CD1c-positive myeloid dendritic cell (primary cell): ENCODE data around the gene VSTM2A.
"Not testable (repeated sequence)": the region's sequence is repeated elsewhere in the genome, so short reads cannot be mapped to it uniquely, and the experiment has no call there.

Experiments
- DNase-seq: peaks from one replicate; pipeline ENCODE4 v3.0.0-alpha.2; 2016; ENCODE audit errors: extremely low spot score

VSTM2A gene, protein sequence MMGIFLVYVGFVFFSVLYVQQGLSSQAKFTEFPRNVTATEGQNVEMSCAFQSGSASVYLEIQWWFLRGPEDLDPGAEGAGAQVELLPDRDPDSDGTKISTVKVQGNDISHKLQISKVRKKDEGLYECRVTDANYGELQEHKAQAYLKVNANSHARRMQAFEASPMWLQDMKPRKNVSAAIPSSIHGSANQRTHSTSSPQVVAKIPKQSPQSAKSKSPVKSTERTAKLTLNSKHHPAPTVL

DNA sequence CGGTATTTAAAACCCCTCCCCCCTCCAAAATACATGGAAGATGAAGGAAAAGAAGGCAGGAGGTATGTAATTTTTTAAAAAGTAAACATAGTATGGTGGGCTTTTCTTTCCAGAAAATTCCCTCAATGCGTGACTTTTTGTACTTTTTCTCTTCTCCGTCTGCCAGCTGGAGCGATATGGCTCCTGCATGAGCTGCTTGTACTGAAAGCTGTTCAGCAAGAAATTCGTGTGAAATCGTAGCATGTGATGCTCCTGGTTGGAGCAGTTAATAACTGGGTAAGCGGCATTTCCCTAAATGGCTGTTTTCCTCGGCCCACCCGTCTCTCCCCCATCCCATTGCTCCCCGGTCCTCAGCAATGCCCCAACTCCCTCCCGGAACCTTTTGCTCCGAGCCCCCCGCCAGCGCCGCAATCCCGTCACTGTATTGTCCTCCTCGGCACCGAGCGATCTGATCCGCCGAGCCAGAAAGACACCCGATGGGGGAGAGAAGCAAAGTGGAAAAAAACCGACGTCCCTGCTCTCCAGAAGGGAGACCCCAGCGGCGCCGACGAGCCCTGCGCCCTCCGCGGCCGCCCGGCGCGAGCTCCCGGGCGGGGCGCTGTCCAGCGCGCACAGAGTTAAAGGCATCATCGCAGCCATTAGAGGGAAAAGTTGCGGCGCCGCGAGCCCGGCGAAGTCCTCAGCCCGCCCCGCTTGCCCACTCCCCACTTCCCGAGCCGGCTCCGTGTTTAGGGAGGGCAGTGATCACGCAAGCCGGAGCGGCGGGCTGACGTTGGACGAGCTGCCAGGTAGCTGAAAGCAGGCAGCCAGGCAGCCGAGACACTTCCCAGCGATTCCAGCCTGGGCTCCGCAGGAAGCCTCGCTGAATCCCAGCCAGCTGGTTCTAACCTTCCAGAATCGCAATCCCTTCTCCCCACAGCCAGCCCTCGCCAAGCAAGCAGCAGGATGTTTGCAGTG, at the start of gene VSTM2A:
Gene VSTM2A (plus strand): TSS at position 707 of the 957 bp plus-strand sequence. CDS start 356 bp downstream, outside the sequence.
- no peak for DNase-seq

DNA sequence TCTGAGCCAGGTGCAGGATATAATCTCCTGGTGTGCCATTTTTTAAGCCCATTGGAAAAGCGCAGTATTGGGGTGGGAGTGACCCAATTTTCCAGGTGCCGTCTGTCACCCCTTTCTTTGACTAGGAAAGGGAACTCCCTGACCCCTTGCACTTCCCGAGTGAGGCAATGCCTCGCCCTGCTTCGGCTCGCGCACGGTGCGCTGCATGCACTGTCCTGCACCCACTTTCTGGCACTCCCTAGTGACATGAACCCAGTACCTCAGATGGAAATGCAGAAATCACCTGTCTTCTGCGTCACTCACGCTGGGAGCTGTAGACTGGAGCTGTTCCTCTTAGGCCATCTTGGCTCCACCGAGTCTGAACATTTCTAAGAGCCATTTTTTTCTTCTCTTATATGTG, 37.6 kb upstream of the VSTM2A start:
- not testable (repeated sequence) for DNase-seq

DNA sequence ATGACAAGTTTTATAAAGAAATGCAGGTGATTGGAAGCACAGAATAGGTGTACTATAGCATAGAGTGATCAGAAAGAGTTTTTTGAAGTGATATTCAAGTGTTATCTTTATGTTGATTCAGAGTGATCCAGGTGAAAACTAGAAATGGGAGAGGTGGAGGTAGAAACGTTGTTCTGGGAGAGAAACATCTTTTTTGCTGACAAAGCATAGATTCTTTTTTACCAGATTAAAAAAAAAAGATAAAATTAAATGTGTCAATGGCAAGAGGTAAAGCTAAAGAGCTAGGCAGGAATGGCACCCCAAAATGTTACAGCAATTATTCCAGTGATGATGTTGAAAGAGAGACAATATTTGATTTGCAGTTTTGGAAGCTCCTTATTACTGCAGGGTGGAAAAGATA, 12.6 kb upstream of the VSTM2A start:
- DNase-seq = no peak

DNA sequence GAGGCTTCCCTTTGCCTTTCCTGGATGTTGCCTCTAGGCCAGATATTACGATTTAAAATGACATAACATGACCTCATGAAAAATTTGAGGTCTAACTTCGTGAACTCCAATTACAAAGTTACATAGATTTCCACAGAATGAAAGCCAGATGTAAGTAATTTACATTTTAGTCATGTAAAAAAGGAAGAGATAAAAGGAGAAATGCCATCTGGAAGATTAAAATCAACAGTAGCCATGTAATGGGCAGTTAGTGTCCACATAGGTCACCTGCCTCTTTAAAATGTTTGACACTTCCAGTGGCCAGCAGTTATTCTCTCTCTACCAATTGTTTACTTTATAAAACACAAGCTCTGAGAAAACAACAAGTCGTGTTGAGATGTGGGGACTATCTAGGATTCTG, 4.1 kb upstream of the VSTM2A start:
- DNase-seq = no peak

DNA sequence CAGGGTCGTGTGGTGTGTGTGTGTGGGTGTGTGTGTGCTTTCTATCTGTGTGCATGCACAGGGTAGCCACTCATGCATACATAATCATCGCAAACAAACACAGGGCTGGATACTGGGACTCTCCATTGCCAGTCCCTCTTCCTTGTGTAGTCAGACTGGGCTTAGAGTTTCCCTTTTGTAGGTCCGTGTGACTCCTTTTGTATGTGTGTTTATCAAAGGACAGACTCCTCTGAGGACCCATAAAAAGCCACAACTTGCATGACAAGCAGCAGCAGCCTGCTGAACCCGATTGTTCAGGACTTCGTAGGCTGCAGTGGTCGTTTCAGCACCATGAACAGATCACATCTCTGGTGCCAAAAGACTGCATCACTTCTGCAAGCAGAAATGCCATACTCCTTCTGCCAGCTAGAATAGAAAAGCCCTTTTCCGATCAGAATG, 895 bp downstream of the VSTM2A start:
- DNase-seq = no peak

DNA sequence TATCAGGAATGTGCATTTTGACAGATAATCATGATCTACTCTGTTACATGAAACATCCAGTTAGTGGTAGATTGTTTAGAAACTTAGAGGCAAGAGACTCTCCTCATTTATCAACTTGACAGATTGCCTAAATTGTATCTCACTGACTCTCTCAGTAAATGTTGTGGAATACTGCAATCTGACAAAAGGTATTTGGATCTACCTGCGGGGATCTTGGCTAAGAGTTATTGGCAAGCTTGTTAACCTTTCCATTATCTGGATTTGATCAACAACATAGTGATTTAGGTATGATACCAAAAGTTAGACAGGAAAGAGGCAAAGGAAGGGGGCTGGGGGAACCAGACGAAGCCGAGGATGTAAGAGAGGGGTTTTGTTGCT, 2.0 kb downstream of the VSTM2A start:
- DNase-seq = no peak

DNA sequence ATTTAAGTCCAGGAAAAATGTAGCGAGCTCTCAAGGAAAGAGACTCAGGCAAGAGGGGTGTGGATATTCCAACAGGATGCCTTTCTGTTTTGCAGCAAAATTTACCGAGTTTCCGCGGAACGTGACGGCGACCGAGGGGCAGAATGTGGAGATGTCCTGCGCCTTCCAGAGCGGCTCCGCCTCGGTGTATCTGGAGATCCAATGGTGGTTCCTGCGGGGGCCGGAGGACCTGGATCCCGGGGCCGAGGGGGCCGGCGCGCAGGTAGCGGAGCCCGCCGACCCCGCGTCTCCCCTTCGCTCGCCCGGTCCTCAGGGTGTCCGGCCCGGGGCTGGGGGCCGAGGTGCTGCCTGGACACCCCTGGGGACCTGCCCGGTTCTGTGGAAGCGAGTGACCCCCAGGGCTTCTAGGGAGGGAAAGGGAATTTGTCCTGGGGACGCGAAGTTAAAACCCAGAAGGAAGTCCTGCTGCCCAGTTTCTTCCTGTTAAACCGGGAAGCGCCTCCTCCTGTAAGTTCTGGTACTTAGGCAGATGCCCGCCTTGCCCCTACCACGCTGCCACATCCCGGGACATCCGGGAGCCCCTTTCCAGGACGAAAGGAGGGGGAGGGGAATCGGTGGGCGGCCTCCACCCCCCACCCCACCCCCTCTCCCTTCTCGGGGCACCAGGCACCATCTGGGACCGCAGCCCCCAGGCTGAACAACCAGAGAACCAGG, 2.5 kb downstream of the VSTM2A start:
- no peak for DNase-seq

DNA sequence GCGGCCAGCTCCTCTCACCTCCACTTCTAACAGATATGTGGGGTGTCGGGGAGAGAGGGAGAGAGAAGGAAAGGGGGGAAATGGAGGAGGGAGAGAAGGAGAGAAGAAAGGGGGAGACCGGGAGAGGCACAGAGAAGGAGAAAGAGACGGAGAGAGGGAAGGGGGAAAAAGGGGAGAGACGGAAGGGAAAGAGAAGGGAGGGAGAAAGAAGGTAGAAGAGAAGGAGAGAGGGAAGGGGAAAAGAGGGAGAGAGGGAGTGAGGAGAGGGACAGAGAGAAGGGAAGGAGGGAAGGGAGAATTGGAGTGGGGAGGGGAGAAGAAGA, 3.0 kb downstream of the VSTM2A start:
- no peak for DNase-seq

DNA sequence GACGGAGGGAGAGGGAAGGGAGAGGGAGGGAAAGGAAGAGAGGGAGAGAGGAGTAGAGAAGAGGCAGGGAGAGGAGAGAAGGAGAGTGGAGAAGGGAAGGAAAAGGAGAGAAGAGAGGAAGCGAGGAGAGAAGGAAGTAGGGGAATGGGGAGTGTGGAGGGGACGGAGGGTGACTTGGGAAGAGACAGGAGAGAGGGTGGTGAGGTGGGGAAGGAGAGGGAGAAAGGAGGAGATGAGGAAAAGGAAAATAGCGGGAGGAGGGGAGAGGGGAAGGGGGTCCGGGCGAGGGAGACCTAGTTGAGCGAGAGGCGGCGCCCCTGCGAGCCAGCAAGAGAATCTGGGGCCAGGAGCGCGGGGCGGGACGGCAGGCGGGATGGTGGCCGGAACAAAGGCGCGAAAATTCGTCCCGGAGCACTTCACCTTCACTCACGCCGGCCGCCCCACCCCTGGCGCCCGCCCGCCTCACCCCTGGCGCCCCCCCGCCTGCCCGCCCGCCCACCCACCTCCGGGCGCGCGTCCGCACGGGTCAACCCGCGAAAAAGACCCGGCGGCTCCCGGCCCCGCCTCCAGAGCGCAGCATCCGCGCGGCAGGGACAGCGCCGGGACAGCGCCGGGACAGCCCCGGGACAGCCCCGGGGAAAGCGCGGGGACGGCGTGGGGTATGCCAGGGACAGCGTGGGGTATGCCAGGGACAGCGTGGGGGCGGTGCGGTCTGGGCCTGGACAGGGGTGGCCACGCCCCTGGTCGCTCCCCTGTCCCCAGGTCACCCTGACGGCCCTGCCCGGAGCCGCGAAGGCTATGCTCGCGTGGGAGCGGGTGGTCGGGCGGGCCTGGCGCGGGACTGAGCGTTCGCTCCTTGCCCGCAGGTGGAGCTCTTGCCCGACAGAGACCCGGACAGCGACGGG, 4.2 kb downstream of the VSTM2A start:
- no peak for DNase-seq

DNA sequence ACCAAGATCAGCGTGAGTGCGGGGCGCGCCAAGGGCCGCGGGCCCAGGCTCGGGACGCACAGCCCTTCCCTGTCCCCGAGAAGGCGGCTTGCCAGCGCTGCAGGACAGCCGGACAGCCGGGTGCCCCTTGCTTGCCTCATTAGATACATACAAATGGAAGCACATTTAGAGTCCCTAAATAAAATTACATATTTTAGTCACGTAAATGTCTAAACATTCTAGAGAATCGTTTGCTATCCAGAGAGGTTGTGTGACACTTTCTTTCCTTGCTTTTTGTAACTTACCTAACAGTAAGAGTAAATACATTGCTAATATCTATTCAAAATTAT, 4.8 kb downstream of the VSTM2A start:
- DNase-seq = no peak

DNA sequence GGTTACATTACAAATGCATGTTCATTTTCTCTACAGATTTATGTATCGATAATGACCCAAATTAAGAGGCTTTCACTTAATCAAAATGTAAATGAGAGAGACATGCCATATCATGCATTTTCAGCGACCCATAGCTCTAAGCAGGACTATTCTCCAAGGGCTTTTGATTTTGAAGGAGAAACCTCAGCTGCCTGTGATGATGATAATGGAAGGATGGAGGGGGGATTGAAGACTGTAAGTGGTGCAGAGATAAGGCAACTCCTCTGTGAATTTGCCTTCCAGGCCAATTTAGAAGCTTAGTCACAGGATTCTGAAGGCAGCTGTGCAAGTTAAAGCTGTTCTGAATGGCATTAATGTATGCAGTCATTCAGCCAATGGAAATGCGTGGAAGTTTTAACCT, 8.3 kb downstream of the VSTM2A start:
- DNase-seq = no peak

DNA sequence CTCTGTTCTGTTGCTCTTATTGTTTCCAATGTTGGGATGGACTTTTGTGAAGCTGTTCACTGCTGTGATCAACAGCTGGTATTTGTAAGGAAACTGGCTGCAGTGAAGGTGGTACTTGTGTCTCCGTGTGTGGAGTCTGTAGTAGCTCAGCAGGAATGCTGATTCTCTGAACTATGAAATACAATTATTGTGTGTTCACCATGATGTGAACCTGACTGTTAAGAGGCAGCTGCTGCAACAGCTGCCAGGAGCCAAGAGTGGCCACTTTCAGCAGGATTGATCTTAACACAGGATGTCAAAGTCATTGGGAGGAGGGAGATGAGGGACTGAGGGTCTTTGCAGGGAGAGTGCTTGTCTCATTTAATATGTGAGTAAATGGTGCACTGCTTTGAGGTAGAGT, 13.9 kb downstream of the VSTM2A start:
- DNase-seq = no peak

DNA sequence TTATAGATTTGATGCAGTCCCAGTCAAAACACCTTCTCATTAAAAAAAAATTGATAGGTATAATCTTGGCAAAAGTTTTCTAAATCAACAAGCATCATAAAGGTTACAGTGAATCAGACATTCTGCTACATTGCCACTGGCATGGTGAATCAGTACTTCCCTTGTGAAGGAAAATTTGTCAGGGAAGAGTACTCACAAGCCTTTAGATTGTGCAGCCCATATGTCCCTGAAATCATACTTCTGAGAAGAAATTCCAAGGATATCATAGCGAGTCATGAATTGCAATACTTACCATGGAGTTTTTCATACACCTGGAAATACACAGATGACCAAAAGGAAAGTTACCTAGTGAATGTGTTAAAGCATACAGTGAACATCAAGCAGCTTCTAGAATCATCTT, 17.2 kb downstream of the VSTM2A start:
- DNase-seq = no peak

DNA sequence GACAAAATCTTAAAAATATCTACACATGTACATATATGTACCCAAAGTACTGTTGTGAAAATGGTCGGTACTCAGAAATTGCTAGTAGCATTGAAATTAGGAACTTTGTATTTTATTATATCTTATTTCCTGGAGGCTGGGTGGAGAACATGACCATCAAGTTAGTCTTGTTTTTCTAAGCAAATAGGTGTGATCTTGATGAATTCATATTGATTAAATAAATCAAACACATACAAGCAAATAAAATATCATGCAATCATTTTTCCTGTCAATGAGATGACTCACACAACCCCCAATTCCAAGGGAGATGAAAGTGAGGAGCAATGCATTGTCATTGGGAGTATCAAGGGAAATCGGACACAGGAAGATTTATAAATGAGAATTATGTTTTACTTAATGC, 18.0 kb downstream of the VSTM2A start:
- DNase-seq = no peak

DNA sequence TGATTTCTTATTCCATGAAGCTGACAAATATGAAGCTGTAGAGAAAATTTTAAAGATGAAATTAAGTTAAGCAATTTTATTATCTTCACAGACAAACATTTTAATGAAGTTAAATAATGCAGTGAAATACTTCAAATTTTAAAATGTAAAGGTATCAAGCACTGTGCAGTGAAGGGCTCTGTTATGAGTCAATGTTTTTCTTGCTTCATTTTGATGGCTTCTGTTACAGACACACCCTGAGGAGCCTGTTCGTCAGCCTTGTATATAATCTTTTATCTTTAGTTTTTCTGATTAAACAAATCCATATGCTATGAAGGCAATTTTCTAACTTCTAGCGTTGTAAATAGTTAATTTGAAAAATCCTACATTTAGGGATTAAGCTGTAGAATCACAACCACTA, 18.5 kb downstream of the VSTM2A start:
- DNase-seq = no peak

DNA sequence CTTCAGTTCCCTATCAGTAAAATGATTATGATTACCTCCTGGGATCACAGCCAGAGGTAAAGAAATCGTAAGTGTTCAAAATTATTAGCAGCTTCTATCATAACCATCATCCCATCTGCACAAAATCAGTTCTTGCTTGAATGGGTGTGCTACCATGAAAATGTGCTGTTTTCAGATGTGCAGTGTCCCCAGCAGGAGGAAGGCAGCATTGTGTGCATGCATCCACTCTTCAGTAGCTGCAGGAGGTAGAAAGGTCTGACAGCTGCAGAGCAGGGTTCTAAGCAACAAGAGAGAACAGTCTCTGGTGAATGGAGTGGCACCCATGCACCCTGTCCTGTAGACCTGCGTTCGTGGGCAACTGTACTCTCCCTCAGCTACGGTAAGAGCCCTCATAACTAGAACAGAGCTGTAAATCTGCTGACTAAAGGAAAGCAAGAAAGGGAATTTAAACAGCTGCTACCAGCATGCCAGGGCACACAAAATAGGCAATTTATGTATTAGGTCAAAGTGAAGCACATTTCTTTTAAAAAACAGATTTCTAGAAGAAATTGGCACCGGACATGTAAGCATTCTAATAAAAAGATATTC, 21.2 kb downstream of the VSTM2A start:
- no peak for DNase-seq

DNA sequence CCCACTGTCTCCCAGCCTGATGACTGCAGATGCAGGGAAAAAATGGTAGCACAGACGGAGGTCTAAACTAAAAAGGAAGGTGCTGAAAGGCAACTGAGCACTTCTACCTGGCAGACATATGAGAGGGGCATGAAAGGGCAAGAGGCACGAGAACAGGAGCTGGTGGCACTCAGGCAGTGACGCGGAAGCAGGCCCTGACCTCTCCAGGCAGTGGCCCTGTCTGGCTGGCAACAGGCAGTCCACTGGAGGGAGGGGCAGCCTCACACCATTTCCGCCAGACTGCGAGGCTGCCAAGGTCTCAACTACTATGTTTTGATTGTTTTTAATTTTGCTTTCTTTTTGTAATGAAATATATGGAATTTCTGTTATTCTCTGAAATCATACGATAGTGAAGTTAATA, 23.3 kb downstream of the VSTM2A start:
- no peak for DNase-seq

DNA sequence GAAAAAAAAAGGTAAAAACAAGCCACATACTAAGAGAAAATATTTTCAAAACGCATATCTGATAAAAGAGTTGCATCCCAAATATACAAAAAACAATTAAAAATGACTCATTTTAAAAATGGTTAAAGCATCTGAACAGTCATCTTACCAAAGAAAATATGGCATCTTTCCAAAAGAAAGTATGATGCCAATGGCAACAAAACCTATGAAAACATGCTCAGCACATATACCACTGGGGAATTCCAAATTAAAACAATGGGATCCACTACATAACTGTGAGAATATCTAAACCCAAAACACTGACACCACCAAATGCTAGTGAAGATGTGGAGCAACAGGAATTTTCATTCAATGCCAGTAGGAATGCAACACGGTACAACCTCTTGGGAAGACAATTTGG, 39.3 kb downstream of the VSTM2A start:
- DNase-seq = no peak

DNA sequence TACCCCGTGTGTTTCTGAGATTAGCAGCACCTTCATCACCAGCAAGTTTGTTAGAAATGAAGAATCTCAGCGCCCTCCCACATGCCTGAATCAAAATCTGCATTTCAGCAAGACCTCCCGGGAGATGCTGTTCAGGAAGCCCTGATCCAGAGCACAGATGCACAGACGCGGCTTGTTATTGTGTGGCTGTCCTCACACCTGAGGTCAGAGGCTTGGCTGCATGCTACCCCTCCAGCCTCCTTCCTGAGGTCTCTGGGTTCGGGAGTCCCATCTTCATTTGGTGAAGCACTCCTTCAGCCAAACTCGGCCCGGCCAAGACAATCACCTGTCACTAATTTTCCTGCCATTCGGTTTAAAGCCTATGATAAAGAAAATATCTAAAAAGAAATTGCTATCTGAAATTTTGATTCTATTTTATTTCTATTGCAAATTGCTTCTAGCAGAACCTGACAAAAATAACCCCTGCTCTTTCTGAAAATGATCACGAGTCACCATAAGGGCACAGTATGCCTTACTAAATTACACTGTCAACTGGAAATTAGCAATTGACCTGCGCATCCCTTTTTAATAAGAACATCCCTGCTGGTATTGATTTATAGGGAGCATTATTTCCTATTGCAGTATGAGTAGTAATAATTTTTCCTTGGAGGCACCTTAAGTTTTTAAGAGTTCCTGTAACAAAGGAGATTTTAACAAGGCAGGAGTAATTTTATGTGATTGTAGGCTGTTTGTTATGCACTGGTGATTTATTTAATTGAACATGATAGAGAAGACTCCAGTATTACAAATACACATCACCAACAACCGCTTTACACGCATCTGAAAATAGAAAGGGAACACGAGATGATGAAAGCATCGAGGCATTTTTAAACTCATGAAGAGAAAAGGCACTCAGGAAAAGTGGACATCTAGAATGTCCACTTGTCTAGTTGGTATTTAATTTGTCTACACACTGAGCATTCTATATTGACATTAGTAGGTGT, 49.5 kb downstream of the VSTM2A start:
- no peak for DNase-seq

DNA sequence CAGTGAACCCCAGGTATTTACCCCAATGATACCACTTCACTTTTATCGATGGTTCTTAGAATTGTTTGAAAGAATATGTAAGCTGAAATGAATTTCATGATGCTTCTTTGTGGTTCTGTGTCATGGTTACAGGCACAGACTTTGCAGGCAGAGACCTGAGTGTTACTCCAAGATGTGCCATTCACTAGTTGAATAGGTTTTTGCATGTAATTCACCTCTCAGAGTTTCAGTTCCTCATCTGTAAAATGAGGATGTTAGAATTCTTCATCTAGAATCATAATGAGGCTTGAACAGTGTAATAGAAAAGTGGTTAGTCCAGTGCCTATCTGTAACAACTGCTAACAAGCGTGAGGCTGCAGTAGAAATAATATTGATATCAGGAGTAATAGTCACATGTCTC, 54.6 kb downstream of the VSTM2A start:
- DNase-seq = no peak
